Body of pancreas (tissue), 4 donors: ENCODE data around the gene LRRC30.

Experiments
- POLR2A ChIP-seq, 3 donors: fragments of 450-650 bp; IDR thresholded peaks; one replicate each; pipeline ENCODE4 v1.6.1; 2016; ENCODE audit warnings: antibody characterized with exemption in 3 of 3, mild to moderate bottlenecking in 2 of 3
- TF ChIP-seq, protein P1 (sequence below), 7 experiments: fragments of 450-650 bp in 4 of 7; fragments of 200-600 bp in 3 of 7; sonication (generic) in 3 of 7; IDR thresholded peaks; one replicate each; pipeline ENCODE4 v1.5.1; 2016 to 2019; ENCODE audit warnings: antibody characterized with exemption in 7 of 7

DNA sequence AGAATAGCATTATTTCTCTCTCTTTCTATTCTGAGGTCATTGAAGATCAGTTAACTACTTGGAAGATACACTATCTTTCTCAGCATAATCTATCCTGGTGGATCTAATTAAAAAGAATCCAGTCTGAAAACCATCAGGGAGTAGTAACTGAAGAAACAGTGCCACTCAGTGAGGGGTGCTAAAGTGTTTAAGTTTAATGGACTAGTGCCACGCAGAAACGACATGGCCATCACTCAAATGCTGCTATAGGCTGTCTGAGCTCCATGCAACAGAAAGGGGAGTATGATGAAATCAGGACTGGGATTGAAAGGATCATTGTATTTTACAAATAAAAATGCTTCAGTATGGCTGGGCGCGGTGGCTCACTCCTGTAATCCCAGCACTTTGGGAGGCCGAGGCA, 23.3 kb downstream of the LRRC30 start:
- TF ChIP-seq, protein P1, sequence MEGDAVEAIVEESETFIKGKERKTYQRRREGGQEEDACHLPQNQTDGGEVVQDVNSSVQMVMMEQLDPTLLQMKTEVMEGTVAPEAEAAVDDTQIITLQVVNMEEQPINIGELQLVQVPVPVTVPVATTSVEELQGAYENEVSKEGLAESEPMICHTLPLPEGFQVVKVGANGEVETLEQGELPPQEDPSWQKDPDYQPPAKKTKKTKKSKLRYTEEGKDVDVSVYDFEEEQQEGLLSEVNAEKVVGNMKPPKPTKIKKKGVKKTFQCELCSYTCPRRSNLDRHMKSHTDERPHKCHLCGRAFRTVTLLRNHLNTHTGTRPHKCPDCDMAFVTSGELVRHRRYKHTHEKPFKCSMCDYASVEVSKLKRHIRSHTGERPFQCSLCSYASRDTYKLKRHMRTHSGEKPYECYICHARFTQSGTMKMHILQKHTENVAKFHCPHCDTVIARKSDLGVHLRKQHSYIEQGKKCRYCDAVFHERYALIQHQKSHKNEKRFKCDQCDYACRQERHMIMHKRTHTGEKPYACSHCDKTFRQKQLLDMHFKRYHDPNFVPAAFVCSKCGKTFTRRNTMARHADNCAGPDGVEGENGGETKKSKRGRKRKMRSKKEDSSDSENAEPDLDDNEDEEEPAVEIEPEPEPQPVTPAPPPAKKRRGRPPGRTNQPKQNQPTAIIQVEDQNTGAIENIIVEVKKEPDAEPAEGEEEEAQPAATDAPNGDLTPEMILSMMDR (IDR thresholded peaks at IDR 0.05): no peak
- TF ChIP-seq POLR2A (IDR thresholded peaks at IDR 0.05): no peak
